ENCODE data around the gene EXOC8.
A peak's percentile ranks its signal among the peaks of the same experiment; 100 is the strongest.
"Not testable (repeated sequence)": the region's sequence is repeated elsewhere in the genome, so short reads cannot be mapped to it uniquely, and the experiment has no call there.

The EXOC8 gene

GRCh38 chr1:231351816-231352215, 14.2 kb upstream of the EXOC8 start:
- DNase-seq, result no peak

- DNase-seq, result not testable (repeated sequence)
These were observed 11.2 kb upstream of the EXOC8 start for GRCh38 chr1:231348856-231349255.

- DNase-seq, result no peak
These were observed 10.8 kb upstream of the EXOC8 start for GRCh38 chr1:231348442-231348841.

- no peak for DNase-seq
These were observed 10.3 kb upstream of the EXOC8 start for GRCh38 chr1:231347961-231348360.

GRCh38 chr1:231340328-231341013, 2.8 kb upstream of the EXOC8 start:
- no peak for DNase-seq

GRCh38 chr1:231338270-231339128, 847 bp upstream of the EXOC8 start, which contains the start of gene SPRTN:
Gene SPRTN (plus strand): TSS chr1:231338293. CDS start chr1:231338384, 91 bp downstream.
- DNase-seq, result no peak

GRCh38 chr1:231337043-231337471, 595 bp downstream of the EXOC8 start:
- DNase-seq, result no peak

GRCh38 chr1:231335663-231336602, 1.7 kb downstream of the EXOC8 start:
- DNase-seq, result no peak

GRCh38 chr1:231334952-231335351, 2.7 kb downstream of the EXOC8 start:
- no peak for DNase-seq

- DNase-seq, result no peak
These were observed 3.5 kb downstream of the EXOC8 start for GRCh38 chr1:231334079-231334666.

- no peak for DNase-seq
These were observed 4.9 kb downstream of the EXOC8 start for GRCh38 chr1:231332761-231333160.

GRCh38 chr1:231329483-231329882, 8.2 kb downstream of the EXOC8 start:
- DNase-seq, result no peak

GRCh38 chr1:231327617-231328016, 10.0 kb downstream of the EXOC8 start:
- DNase-seq, result no peak

- no peak for DNase-seq
These were observed 11.4 kb downstream of the EXOC8 start for GRCh38 chr1:231326248-231326647.

- DNase-seq, result no peak
These were observed 13.0 kb downstream of the EXOC8 start for GRCh38 chr1:231324660-231325059.

GRCh38 chr1:231322880-231323530, 14.6 kb downstream of the EXOC8 start:
- DNase-seq, result no peak

- peak; percentile 35 for DNase-seq
These were observed 18.6 kb downstream of the EXOC8 start for GRCh38 chr1:231319080-231319479.

- peak; percentile 5 for DNase-seq
These were observed 19.1 kb downstream of the EXOC8 start for GRCh38 chr1:231318568-231318967.

- DNase-seq, result peak; percentile 30
These were observed 19.7 kb downstream of the EXOC8 start for GRCh38 chr1:231318015-231318355.

- peak; percentile 26 for DNase-seq
These were observed 20.2 kb downstream of the EXOC8 start for GRCh38 chr1:231317306-231318014.

GRCh38 chr1:231315887-231316286, 21.8 kb downstream of the EXOC8 start:
- DNase-seq, result peak; percentile 65

Data from activated CD8-positive, alpha-beta memory T cell treated with anti-CD3 and anti-CD28 coated beads for 24 hours (primary cell).